ENCODE results near the gene C19orf38. TPM values are rescaled to one million over a fixed set of nuclear protein-coding genes. Genes with fewer than 3 reads are reported as not detected.

Gene C19orf38
- total and polyA plus RNA-seq, 2 of the 4 experiments (the other 2 are of a cell fraction): 0.18 to 0.19 TPM

DNA sequence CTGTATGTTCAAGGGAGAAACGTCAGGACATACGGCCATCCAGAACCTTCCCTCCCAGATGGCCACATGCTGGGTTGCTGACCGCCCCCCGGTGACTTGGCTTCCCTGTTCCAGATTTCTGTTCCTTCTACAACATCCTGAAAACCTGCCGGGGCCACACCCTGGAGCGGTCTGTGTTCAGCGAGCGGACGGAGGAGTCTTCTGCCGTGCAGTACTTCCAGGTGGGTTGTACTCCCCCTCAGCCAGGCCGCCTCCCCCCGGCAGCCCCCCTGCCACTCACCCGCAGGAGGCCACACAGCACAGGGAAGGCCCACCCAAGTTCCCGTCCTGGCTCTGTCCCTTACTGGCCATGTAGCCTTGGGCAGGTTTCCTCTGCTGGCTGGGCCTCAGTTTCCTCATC is 59.7 kb downstream of the C19orf38 start:
- CTCF ChIA-PET: no interaction called here
- Histone ChIP-seq H3K4me2 (ENCODE audit: low read depth, low read length) (no peak overlapping the region), H4K8ac (ENCODE audit: low read depth in 2 of 2, low read length in 2 of 2) (no peak overlapping the region), H4K91ac (ENCODE audit: insufficient read depth, low read depth, low read length) (no peak overlapping the region), H3K14ac (replicated peaks; ENCODE audit: low read depth, low read length) (no peak overlapping the region), H2BK5ac (ENCODE audit: low read depth, low read length, poor library complexity, severe bottlenecking) (no peak overlapping the region), H2BK20ac (ENCODE audit: low read depth, low read length) (no peak overlapping the region), H3K4me3 (ENCODE audit: insufficient read depth, low read depth, low read length) (no peak overlapping the region), H3K18ac (ENCODE audit: low read depth, low read length) (no peak overlapping the region), H4K5ac (ENCODE audit: low read depth, low read length) (no peak overlapping the region), H3K4me1 (ENCODE audit: control insufficient read depth, insufficient read depth, low read length) (no peaks in the 10 kb centered on the region), H3K79me1 (ENCODE audit: low read depth in 1 of 2, low read length in 2 of 2) (peaks cover 21 to 48% of the 10 kb centered on the region in 2 experiments), H2AK9ac (replicated peaks; ENCODE audit: low read depth, low read length, poor library complexity) (no peak overlapping the region), H3K9me3 (ENCODE audit: control insufficient read depth, insufficient read depth, low read length) (no peaks in the 10 kb centered on the region), H3K9me1 (ENCODE audit: insufficient read depth, low read length) (peaks cover 4% of the 10 kb centered on the region; the same call in 1 of the 2 replicates), H3K27ac (ENCODE audit: insufficient read depth, low read length) (no peak overlapping the region), H3K4ac (ENCODE audit: low read depth, low read length) (no peak overlapping the region), H2AK5ac (ENCODE audit: low read depth, low read length) (no peak overlapping the region), H4K20me1 (ENCODE audit: insufficient read depth, low read length) (peaks cover 23% of the 10 kb centered on the region), H3K27me3 (ENCODE audit: control insufficient read depth, insufficient read depth, low read length) (no peaks in the 10 kb centered on the region), H3K9ac (ENCODE audit: low read depth, low read length) (no peak overlapping the region), H2BK15ac (ENCODE audit: low read depth, low read length) (no peak overlapping the region), H3K36me3 (ENCODE audit: control insufficient read depth, insufficient read depth, low read length) (peaks cover 41% of the 10 kb centered on the region), H2AFZ (replicated peaks; ENCODE audit: low read length, poor library complexity) (no peak overlapping the region), H3K23ac (ENCODE audit: low read depth, low read length) (no peak overlapping the region), H2BK120ac (ENCODE audit: low read depth, low read length) (no peak overlapping the region), H3K56ac (ENCODE audit: extremely low read depth, insufficient read depth, low read length) (no peak overlapping the region)
- no peak for TF ChIP-seq MAFK (IDR thresholded peaks at IDR 0.05; ENCODE audit: low read depth, low read length)
- TF ChIP-seq SMC3 (IDR thresholded peaks at IDR 0.05; ENCODE audit: low read depth, low read length): no peak
- TF ChIP-seq FOS (IDR thresholded peaks at IDR 0.05; ENCODE audit: low read depth, low read length): no peak
- TF ChIP-seq POLR2A (IDR thresholded peaks at IDR 0.05; ENCODE audit: low read depth, low read length): no peak
- no peak for TF ChIP-seq MAZ (IDR thresholded peaks at IDR 0.05; ENCODE audit: borderline replicate concordance, low read depth, low read length)
- TF ChIP-seq CEBPB (IDR thresholded peaks at IDR 0.05; ENCODE audit: low read depth, low read length): no peak
- no peak for TF ChIP-seq BHLHE40 (IDR thresholded peaks at IDR 0.05; ENCODE audit: low read depth, low read length)
- no peak for TF ChIP-seq NFE2L2 (IDR thresholded peaks at IDR 0.05; ENCODE audit: low read depth, low read length)
- TF ChIP-seq MXI1 (IDR thresholded peaks at IDR 0.05; ENCODE audit: borderline replicate concordance, low read depth, low read length): no peak
- TF ChIP-seq RAD21 (IDR thresholded peaks at IDR 0.05; ENCODE audit: low read length): no peak
- TF ChIP-seq, protein P1, sequence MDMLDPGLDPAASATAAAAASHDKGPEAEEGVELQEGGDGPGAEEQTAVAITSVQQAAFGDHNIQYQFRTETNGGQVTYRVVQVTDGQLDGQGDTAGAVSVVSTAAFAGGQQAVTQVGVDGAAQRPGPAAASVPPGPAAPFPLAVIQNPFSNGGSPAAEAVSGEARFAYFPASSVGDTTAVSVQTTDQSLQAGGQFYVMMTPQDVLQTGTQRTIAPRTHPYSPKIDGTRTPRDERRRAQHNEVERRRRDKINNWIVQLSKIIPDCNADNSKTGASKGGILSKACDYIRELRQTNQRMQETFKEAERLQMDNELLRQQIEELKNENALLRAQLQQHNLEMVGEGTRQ (IDR thresholded peaks at IDR 0.05; ENCODE audit: low read depth, low read length): no peak
- no peak for TF ChIP-seq ELK1 (IDR thresholded peaks at IDR 0.05; ENCODE audit: borderline replicate concordance, low read depth, low read length)
- dilution Hi-C loops (cut with HindIII; ENCODE audit: low sequenced_read_pairs, unreplicated experiment): no loop called here
- 98% methylated on average over 10 of the region's 14 CpGs; no CpG with 5 or more reads in 1 of the 2 experiments for WGBS, 2 experiments (ENCODE audit: extremely low coverage in 2 of 2, insufficient read length in 1 of 2)
- no TSS peak for BruUV-seq (replicated peaks)
- intact Hi-C loops (cut with micrococcal nuclease): no loop called here
- in situ Hi-C loops (cut with MboI; ENCODE audit: low sequenced_read_pairs): no loop called here
- DNase-seq: no peak
- POLR2A ChIA-PET (ENCODE audit: unreplicated experiment): no interaction called here
- no peak for ATAC-seq (ENCODE audit: low read depth)

All from IMR-90 (cell line).